ENCODE data around the gene ANGPTL8.

Gene ANGPTL8

GRCh38 chr19:11204076-11204602, 35.3 kb upstream of the ANGPTL8 start:
- no peak for DNase-seq

- DNase-seq = peak; percentile 51
Observed at GRCh38 chr19:11204943-11205349, 34.5 kb upstream of the ANGPTL8 start.

- DNase-seq = no peak
Observed at GRCh38 chr19:11205939-11206570, 33.4 kb upstream of the ANGPTL8 start.

- DNase-seq = no peak
Observed at GRCh38 chr19:11208561-11209471, 30.6 kb upstream of the ANGPTL8 start.

GRCh38 chr19:11209839-11210655, 29.4 kb upstream of the ANGPTL8 start:
- DNase-seq = no peak

- DNase-seq = no peak
Observed at GRCh38 chr19:11210656-11210928, 28.8 kb upstream of the ANGPTL8 start.

- DNase-seq = no peak
Observed at GRCh38 chr19:11214387-11214786, 25.0 kb upstream of the ANGPTL8 start.

- no peak for DNase-seq
Observed at GRCh38 chr19:11221082-11221598, 18.3 kb upstream of the ANGPTL8 start.

GRCh38 chr19:11223200-11223599, 16.2 kb upstream of the ANGPTL8 start:
- no peak for DNase-seq

GRCh38 chr19:11224429-11224828, 15.0 kb upstream of the ANGPTL8 start:
- DNase-seq = no peak

GRCh38 chr19:11225172-11225571, 14.2 kb upstream of the ANGPTL8 start:
- DNase-seq = no peak

- DNase-seq = no peak
Observed at GRCh38 chr19:11225815-11226214, 13.6 kb upstream of the ANGPTL8 start.

GRCh38 chr19:11226716-11227166, 12.7 kb upstream of the ANGPTL8 start:
- DNase-seq = no peak

GRCh38 chr19:11227195-11227886, 12.1 kb upstream of the ANGPTL8 start:
- no peak for DNase-seq

GRCh38 chr19:11230621-11231386, 8.6 kb upstream of the ANGPTL8 start:
- no peak for DNase-seq

GRCh38 chr19:11232555-11232954, 6.9 kb upstream of the ANGPTL8 start:
- no peak for DNase-seq

GRCh38 chr19:11233073-11233472, 6.3 kb upstream of the ANGPTL8 start:
- no peak for DNase-seq

- no peak for DNase-seq
Observed at GRCh38 chr19:11234486-11235075, 4.8 kb upstream of the ANGPTL8 start.

- no peak for DNase-seq
Observed at GRCh38 chr19:11236324-11237301, 2.8 kb upstream of the ANGPTL8 start.

GRCh38 chr19:11237321-11237720, 2.1 kb upstream of the ANGPTL8 start:
- DNase-seq = no peak

Data from DMS 273 treated with DMSO at 0.1 percent for 48 hours (cell line).